Uterus (tissue), 4 donors: ENCODE data around the gene GRIA1. TPM values are rescaled to one million over a fixed set of nuclear protein-coding genes. Genes with fewer than 3 reads are reported as not detected.

Experiments used
- DNase-seq, 2 donors: peaks; one replicate each; pipeline ENCODE4 v3.0.0-alpha.2; 2019 to 2020
- H3K27ac ChIP-seq, 2 donors: fragments of 200-600 bp; sonication (generic); 1 replicate in 1 of 2; 2 replicates in 1 of 2; pipeline ENCODE4 v1.5.1; 2016 to 2018
- H3K27me3 ChIP-seq, 2 donors: fragments of 200-600 bp; sonication (generic); one replicate each; pipeline ENCODE4 v1.5.1; 2018 to 2019; ENCODE audit warnings: control low read depth in 1 of 2
- H3K36me3 ChIP-seq, 2 donors: fragments of 200-600 bp; sonication (generic); one replicate each; pipeline ENCODE4 v1.5.1; 2019; ENCODE audit warnings: control low read depth in 1 of 2
- H3K4me1 ChIP-seq, 2 donors: fragments of 200-600 bp; sonication (generic); one replicate each; pipeline ENCODE4 v1.5.1; 2018 to 2019; ENCODE audit warnings: control low read depth in 1 of 2
- H3K4me3 ChIP-seq, 2 donors: fragments of 200-600 bp; sonication (generic); 1 replicate in 1 of 2; 2 replicates in 1 of 2; pipeline ENCODE4 v1.5.1; 2018 to 2019; ENCODE audit warnings: mild to moderate bottlenecking in 1 of 2
- H3K9me3 ChIP-seq, 2 donors: fragments of 200-600 bp; sonication (generic); one replicate each; pipeline ENCODE4 v1.5.1; 2019; ENCODE audit warnings: control low read depth in 1 of 2
- CTCF ChIP-seq, 4 experiments: fragments of 200-600 bp in 2 of 4; fragments of 450-650 bp in 2 of 4; sonication (generic) in 2 of 4; IDR thresholded peaks; one replicate each; pipeline ENCODE4 v1.5.1; 2016 to 2019; ENCODE audit warnings: antibody characterized with exemption in 4 of 4, mild to moderate bottlenecking in 2 of 4, moderate library complexity in 1 of 4
- POLR2A ChIP-seq, 2 donors: fragments of 450-650 bp; IDR thresholded peaks; one replicate each; pipeline ENCODE4 v1.6.1; 2016; ENCODE audit warnings: antibody characterized with exemption in 2 of 2, mild to moderate bottlenecking in 1 of 2, moderate library complexity in 1 of 2
- intact Hi-C: fragments of 100-400 bp; cut with DNase I; formaldehyde crosslinking; loops from one replicate; pipeline ENCODE4 v1.15.1; 2023; ENCODE audit warnings: low total_unique reads
- total RNA-seq, 4 donors: library from RNA; depleted of rRNA in 3 of 4; stranded (reverse); fragments of >200 nt in 3 of 4; gene quantifications; one replicate each; pipeline versions ENCODE4 v1.1.0 to v1.2.4, GENCODE V29; 2014 to 2023
- donor health status: DM: yes; HTN: yes; CAD: no.

The GRIA1 gene
- total RNA-seq, 4 donors from 2014 or later = 0.37 to 24.1 (median 1.5) TPM; not detected in 1

- no peaks in the 10 kb centered on the region for H3K36me3 ChIP-seq
- no peak overlapping the region for H3K27ac ChIP-seq
- TF ChIP-seq CTCF (IDR thresholded peaks at IDR 0.05) (no peak), POLR2A (IDR thresholded peaks at IDR 0.05) (no peak)
- intact Hi-C loops = no loop called here
- no peak overlapping the region for H3K4me3 ChIP-seq
- no peaks in the 10 kb centered on the region for H3K27me3 ChIP-seq
- H3K9me3 ChIP-seq = no peaks in the 10 kb centered on the region
- no peaks in the 10 kb centered on the region for H3K4me1 ChIP-seq
- DNase-seq = no peak
Observed at GRCh38 chr5:153585622-153586277, 95.3 kb downstream of the GRIA1 start.

- TF ChIP-seq POLR2A (IDR thresholded peaks at IDR 0.05) = no peak
- TF ChIP-seq CTCF (IDR thresholded peaks at IDR 0.05) = no peak
- H3K27me3 ChIP-seq = no peaks in the 10 kb centered on the region
- H3K4me1 ChIP-seq = no peaks in the 10 kb centered on the region
- no peak for DNase-seq
- H3K27ac ChIP-seq = no peak overlapping the region
- no peaks in the 10 kb centered on the region for H3K9me3 ChIP-seq
- H3K4me3 ChIP-seq = no peak overlapping the region
- no peaks in the 10 kb centered on the region for H3K36me3 ChIP-seq
- intact Hi-C loops = no loop called here
Observed at GRCh38 chr5:153592081-153592480, 101.6 kb downstream of the GRIA1 start.

GRCh38 chr5:153594785-153595184, 104.3 kb downstream of the GRIA1 start:
- H3K27me3 ChIP-seq = no peaks in the 10 kb centered on the region
- no peaks in the 10 kb centered on the region for H3K36me3 ChIP-seq
- TF ChIP-seq CTCF (IDR thresholded peaks at IDR 0.05) (no peak), POLR2A (IDR thresholded peaks at IDR 0.05) (no peak)
- H3K27ac ChIP-seq = no peak overlapping the region
- H3K4me3 ChIP-seq = no peak overlapping the region
- no peak for DNase-seq
- intact Hi-C loops = no loop called here
- H3K4me1 ChIP-seq = no peaks in the 10 kb centered on the region
- H3K9me3 ChIP-seq = no peaks in the 10 kb centered on the region

GRCh38 chr5:153598099-153598498, 107.6 kb downstream of the GRIA1 start:
- TF ChIP-seq CTCF (IDR thresholded peaks at IDR 0.05) (no peak), POLR2A (IDR thresholded peaks at IDR 0.05) (no peak)
- Histone ChIP-seq H3K27ac (no peak overlapping the region), H3K36me3 (no peaks in the 10 kb centered on the region), H3K27me3 (no peaks in the 10 kb centered on the region), H3K9me3 (no peaks in the 10 kb centered on the region), H3K4me1 (no peaks in the 10 kb centered on the region), H3K4me3 (no peak overlapping the region)
- DNase-seq = no peak
- intact Hi-C loops = no loop called here

- Histone ChIP-seq H3K27me3 (no peaks in the 10 kb centered on the region), H3K27ac (no peak overlapping the region), H3K36me3 (no peaks in the 10 kb centered on the region), H3K4me1 (no peaks in the 10 kb centered on the region), H3K9me3 (no peaks in the 10 kb centered on the region), H3K4me3 (no peak overlapping the region)
- intact Hi-C loops = no loop called here
- TF ChIP-seq POLR2A (IDR thresholded peaks at IDR 0.05) = no peak
- no peak for TF ChIP-seq CTCF (IDR thresholded peaks at IDR 0.05)
- DNase-seq = no peak
Observed at GRCh38 chr5:153601377-153601776, 110.9 kb downstream of the GRIA1 start.
